Gastroesophageal sphincter (tissue), 4 donors: ENCODE data around the gene TMEM82. TPM values are rescaled to one million over a fixed set of nuclear protein-coding genes. Genes with fewer than 3 reads are reported as not detected.

Experiments
- ATAC-seq: fragments of 150-250 bp; one replicate; pipeline ENCODE4 v1.9.1; 2016; ENCODE audit warnings: mild to moderate bottlenecking, moderate library complexity
- H3K27ac ChIP-seq, 4 donors: fragments of 200-600 bp; sonication (generic) in 3 of 4; 1 replicate in 3 of 4; 2 replicates in 1 of 4; pipeline ENCODE4 v1.5.1; 2016 to 2019
- H3K27me3 ChIP-seq: fragments of 200-600 bp; sonication (generic); one replicate; pipeline ENCODE4 v1.5.1; 2019
- H3K36me3 ChIP-seq, 2 donors: fragments of 200-600 bp; sonication (generic); one replicate each; pipeline ENCODE4 v1.5.1; 2019; ENCODE audit warnings: control low read depth in 1 of 2
- H3K4me1 ChIP-seq, 3 donors: fragments of 200-600 bp; sonication (generic); 1 replicate in 2 of 3; 2 replicates in 1 of 3; pipeline ENCODE4 v1.5.1; 2016 to 2019; ENCODE audit warnings: control low read depth in 2 of 3
- H3K4me3 ChIP-seq, 2 donors: fragments of 200-600 bp; sonication (generic); one replicate each; pipeline ENCODE4 v1.5.1; 2019; ENCODE audit warnings: mild to moderate bottlenecking in 1 of 2, moderate library complexity in 1 of 2
- H3K9me3 ChIP-seq, 3 donors: fragments of 200-600 bp; sonication (generic); one replicate each; pipeline ENCODE4 v1.5.1; 2017 to 2019; ENCODE audit warnings: control low read depth in 2 of 3
- CTCF ChIP-seq, 4 experiments: fragments of 200-600 bp in 2 of 4; fragments of 450-650 bp in 2 of 4; sonication (generic) in 1 of 4; IDR thresholded peaks; one replicate each; pipeline ENCODE4 v1.5.1; 2017 to 2019; ENCODE audit warnings: antibody characterized with exemption in 4 of 4, mild to moderate bottlenecking in 2 of 4, moderate library complexity in 2 of 4
- EP300 ChIP-seq: sonication (generic); formaldehyde crosslinking; IDR thresholded peaks from one replicate; pipeline ENCODE4 v1.6.1; 2017; ENCODE audit warnings: antibody characterized with exemption, mild to moderate bottlenecking
- POLR2A ChIP-seq, 2 donors: fragments of 450-650 bp; IDR thresholded peaks; one replicate each; pipeline ENCODE4 v1.6.1; 2017; ENCODE audit warnings: antibody characterized with exemption in 2 of 2, mild to moderate bottlenecking in 2 of 2, moderate library complexity in 1 of 2
- POLR2AphosphoS5 ChIP-seq: sonication (generic); formaldehyde crosslinking; IDR thresholded peaks from one replicate; pipeline ENCODE4 v1.6.1; 2017; ENCODE audit warnings: antibody characterized with exemption
- WGBS, 2 donors: methylation state at CpG; one replicate each; pipeline ENCODE4 v1.1.5; 2018; ENCODE audit warnings: low coverage in 1 of 2; 5-methylcytosine and 5-hydroxymethylcytosine counted together
- total RNA-seq, 4 donors: library from RNA; depleted of rRNA; stranded (reverse); fragments of >200 nt; gene quantifications; one replicate each; pipeline ENCODE4 v1.1.0, GENCODE V29; 2016

The TMEM82 gene
- total RNA-seq, 4 donors from 2014 or later: not detected

- Histone ChIP-seq H3K4me1 (peaks cover 0 to 82% (median 32%) of the 10 kb centered on the region in 3 donors), H3K36me3 (peaks cover 0 to 13% of the 10 kb centered on the region in 2 donors), H3K9me3 (no peaks in the 10 kb centered on the region), H3K27ac (peak overlapping the region in 3 of 4 donors; percentile 12 to 88 (median 86)), H3K4me3 (no peak overlapping the region), H3K27me3 (no peaks in the 10 kb centered on the region)
- ATAC-seq: no peak
- WGBS, 2 donors: 80% methylated on average over 4 of the region's 8 CpGs; no CpG with 5 or more reads in 1 of the 2 donors
- TF ChIP-seq EP300: no peak
- TF ChIP-seq POLR2AphosphoS5: no peak
- no peak for TF ChIP-seq POLR2A (IDR thresholded peaks at IDR 0.05)
- TF ChIP-seq CTCF (IDR thresholded peaks at IDR 0.05): no peak
Measured at GRCh38 chr1:15701784-15702183, 40.5 kb upstream of the TMEM82 start.

GRCh38 chr1:15702722-15703550, 39.4 kb upstream of the TMEM82 start:
- ATAC-seq: peak; percentile 37
- Histone ChIP-seq H3K36me3 (peaks cover 0 to 10% of the 10 kb centered on the region in 2 donors), H3K27ac (peak overlapping the region; percentile 57 to 92 (median 87)), H3K9me3 (no peaks in the 10 kb centered on the region), H3K27me3 (no peaks in the 10 kb centered on the region), H3K4me1 (peaks cover 0 to 82% (median 39%) of the 10 kb centered on the region in 3 donors), H3K4me3 (no peak overlapping the region)
- WGBS, 2 donors: 41% methylated on average over 9 of the region's 19 CpGs; no CpG with 5 or more reads in 1 of the 2 donors
- TF ChIP-seq POLR2AphosphoS5: no peak
- peak in 2 of 4 experiments; percentile 19 to 36 for TF ChIP-seq CTCF (IDR thresholded peaks at IDR 0.05)

- no peak overlapping the region for H3K4me3 ChIP-seq
- no peaks in the 10 kb centered on the region for H3K27me3 ChIP-seq
- H3K27ac ChIP-seq: peak overlapping the region; percentile 57 to 92 (median 87)
- H3K4me1 ChIP-seq: peaks cover 0 to 88% (median 39%) of the 10 kb centered on the region in 3 donors
- TF ChIP-seq POLR2A (IDR thresholded peaks at IDR 0.05) (peak in 1 of 2 donors; percentile 19), CTCF (IDR thresholded peaks at IDR 0.05) (no peak), POLR2AphosphoS5 (peak; percentile 94), EP300 (no peak)
- WGBS, 2 donors: 0 to 9% methylated on average over 5 to 9 of the region's 9 CpGs
- peaks cover 0 to 10% of the 10 kb centered on the region in 2 donors for H3K36me3 ChIP-seq
- no peaks in the 10 kb centered on the region for H3K9me3 ChIP-seq
- ATAC-seq: peak; percentile 98
Measured at GRCh38 chr1:15703562-15703961, 38.7 kb upstream of the TMEM82 start.

- 82 to 93% methylated on average over 6 to 13 of the region's 17 CpGs for WGBS, 2 donors
- peak overlapping the region; percentile 57 to 92 (median 87) for H3K27ac ChIP-seq
- TF ChIP-seq CTCF (IDR thresholded peaks at IDR 0.05): no peak
- TF ChIP-seq EP300: no peak
- TF ChIP-seq POLR2A (IDR thresholded peaks at IDR 0.05): no peak
- TF ChIP-seq POLR2AphosphoS5: no peak
- peaks cover 0 to 10% of the 10 kb centered on the region in 2 donors for H3K36me3 ChIP-seq
- H3K4me3 ChIP-seq: no peak overlapping the region
- peaks cover 0 to 95% (median 39%) of the 10 kb centered on the region in 3 donors for H3K4me1 ChIP-seq
- no peaks in the 10 kb centered on the region for H3K27me3 ChIP-seq
- no peak for ATAC-seq
- no peaks in the 10 kb centered on the region for H3K9me3 ChIP-seq
Measured at GRCh38 chr1:15704526-15705183, 37.6 kb upstream of the TMEM82 start.
